Liver (tissue), 9 donors: ENCODE results near the gene APBB1IP. TPM values are rescaled to one million over a fixed set of nuclear protein-coding genes. Genes with fewer than 3 reads are reported as not detected.

Experiments
- DNase-seq: peaks from one replicate; pipeline ENCODE4 v3.0.0-alpha.2; 2017; ENCODE audit warnings: low spot score
- H3K27ac ChIP-seq, 2 donors: one replicate each; pipeline ENCODE4 v1.7.0; 2013; ENCODE audit warnings: inconsistent platforms in 2 of 2, low read length in 2 of 2, control low read depth in 1 of 2, low read depth in 1 of 2, mild to moderate bottlenecking in 1 of 2
- H3K27me3 ChIP-seq, 4 donors: one replicate each; pipeline versions ENCODE4 v1.6.1 to v1.7.0; 2013; ENCODE audit warnings: low read length in 3 of 4, inconsistent platforms in 1 of 4, mild to moderate bottlenecking in 1 of 4, moderate library complexity in 1 of 4; ENCODE audit not compliant: control insufficient read depth in 4 of 4, insufficient read depth in 4 of 4
- H3K36me3 ChIP-seq, 4 donors: one replicate each; pipeline versions ENCODE4 v1.6.1 to v1.7.0; 2013; ENCODE audit warnings: low read length in 3 of 4, mild to moderate bottlenecking in 3 of 4, low read depth in 1 of 4, moderate library complexity in 1 of 4; ENCODE audit not compliant: control insufficient read depth in 4 of 4, insufficient read depth in 3 of 4
- H3K4me1 ChIP-seq, 4 donors: one replicate each; pipeline versions ENCODE4 v1.6.1 to v1.7.0; 2013; ENCODE audit warnings: low read length in 3 of 4, mild to moderate bottlenecking in 3 of 4, moderate library complexity in 1 of 4; ENCODE audit not compliant: control insufficient read depth in 4 of 4, insufficient read depth in 4 of 4
- H3K4me3 ChIP-seq, 3 donors: one replicate each; pipeline versions ENCODE4 v1.6.1 to v1.7.0; 2013; ENCODE audit warnings: low read length in 3 of 3, control low read depth in 1 of 3, low read depth in 1 of 3, mild to moderate bottlenecking in 1 of 3
- H3K9ac ChIP-seq, 2 donors: one replicate each; pipeline ENCODE4 v1.7.0; 2013; ENCODE audit warnings: low read length in 2 of 2, mild to moderate bottlenecking in 2 of 2, moderate library complexity in 2 of 2, control low read depth in 1 of 2, low read depth in 1 of 2
- H3K9me3 ChIP-seq, 4 donors: one replicate each; pipeline versions ENCODE4 v1.6.1 to v1.7.0; 2013; ENCODE audit warnings: low read length in 3 of 4; ENCODE audit not compliant: control insufficient read depth in 4 of 4
- ATF3 ChIP-seq: IDR thresholded peaks from 2 replicates; pipeline ENCODE4 v1.6.1; 2016; ENCODE audit warnings: antibody characterized with exemption
- EGR1 ChIP-seq, 2 donors: IDR thresholded peaks; 2 replicates each; pipeline ENCODE4 v1.6.1; 2016 to 2018; ENCODE audit warnings: antibody characterized with exemption in 2 of 2, low read depth in 2 of 2
- FOXA1 ChIP-seq: IDR thresholded peaks from 2 replicates; pipeline ENCODE4 v1.6.1; 2016; ENCODE audit warnings: antibody characterized with exemption
- FOXA2 ChIP-seq: IDR thresholded peaks from 2 replicates; pipeline ENCODE4 v1.6.1; 2016; ENCODE audit warnings: antibody characterized with exemption
- HNF4A ChIP-seq, 2 donors: conservative IDR thresholded peaks; 2 replicates each; pipeline ENCODE4 v1.6.1; 2016; ENCODE audit warnings: antibody characterized with exemption in 2 of 2, mild to moderate bottlenecking in 2 of 2
- HNF4G ChIP-seq: IDR thresholded peaks from 2 replicates; pipeline ENCODE4 v1.6.1; 2016; ENCODE audit warnings: antibody characterized with exemption
- JUND ChIP-seq, 2 donors: IDR thresholded peaks; 2 replicates each; pipeline ENCODE4 v1.6.1; 2016; ENCODE audit warnings: antibody characterized with exemption in 2 of 2
- MAX ChIP-seq: IDR thresholded peaks from 2 replicates; pipeline ENCODE4 v1.6.1; 2016; ENCODE audit warnings: antibody characterized with exemption
- NR2F2 ChIP-seq: IDR thresholded peaks from 2 replicates; pipeline ENCODE4 v1.6.1; 2016; ENCODE audit warnings: antibody characterized with exemption
- RAD21 ChIP-seq, 2 donors: IDR thresholded peaks; 2 replicates each; pipeline ENCODE4 v1.6.1; 2016; ENCODE audit warnings: antibody characterized with exemption in 2 of 2, mild to moderate bottlenecking in 2 of 2
- RXRA ChIP-seq, 2 donors: IDR thresholded peaks; 2 replicates each; pipeline ENCODE4 v1.6.1; 2017 to 2018; ENCODE audit warnings: antibody characterized with exemption in 2 of 2, mild to moderate bottlenecking in 1 of 2
- SP1 ChIP-seq: IDR thresholded peaks from 2 replicates; pipeline ENCODE4 v1.6.1; 2018; ENCODE audit warnings: antibody characterized with exemption, mild to moderate bottlenecking
- TAF1 ChIP-seq: conservative IDR thresholded peaks from 2 replicates; pipeline ENCODE4 v1.6.1; 2016; ENCODE audit warnings: antibody characterized with exemption, mild to moderate bottlenecking
- YY1 ChIP-seq: IDR thresholded peaks from 2 replicates; pipeline ENCODE4 v1.6.1; 2016; ENCODE audit warnings: antibody characterized with exemption, mild to moderate bottlenecking
- ZBTB33 ChIP-seq: IDR thresholded peaks from 2 replicates; pipeline ENCODE4 v1.6.1; 2016; ENCODE audit warnings: antibody characterized with exemption
- WGBS: extraction: QIAGEN DNeasy Blood & Tissue Kit; methylation state at CpG from one replicate; pipeline ENCODE4 v1.1.7; 2013; 5-methylcytosine and 5-hydroxymethylcytosine counted together
- polyA plus RNA-seq, 2 donors: library from polyadenylated mRNA; stranded (reverse) in 1 of 2; unstranded in 1 of 2; fragments of 200-250 nt in 1 of 2; fragments of >200 nt in 1 of 2; fragmentation: Nextera tagmentation in 1 of 2; extraction: Ambion mirVana in 1 of 2; gene quantifications; one replicate each; pipeline versions ENCODE4 v1.2.1 to v1.2.3, GENCODE V29; 2013 to 2015
- total RNA-seq, 2 donors: library from RNA; depleted of rRNA; stranded (reverse); fragments of >200 nt; gene quantifications; one replicate each; pipeline ENCODE4 v1.2.3, GENCODE V29; 2014
- TF ChIP-seq, protein P1 (sequence below): fragments of 150-350 bp; IDR thresholded peaks from 2 replicates; pipeline ENCODE4 v1.5.1; 2017; ENCODE audit warnings: improper control_type of control experiment, low read depth, low read length; ENCODE audit not compliant: missing input control
- TF ChIP-seq, protein P2 (sequence below): IDR thresholded peaks from 2 replicates; pipeline ENCODE4 v1.6.1; 2016; ENCODE audit warnings: antibody characterized with exemption, mild to moderate bottlenecking
- donor health status: healthy.
- donor health status: healthy.
- donor health status: healthy.
- donor health status: healthy.
- donor health status: healthy.

Gene APBB1IP
- total and polyA plus RNA-seq, 4 donors, result 9.3 to 28.4 (median 12.8) TPM

- H3K4me1 ChIP-seq, result peaks cover 0 to 9% (median under 1%) of the 10 kb centered on the region in 4 donors
- H3K27ac ChIP-seq, result no peak overlapping the region
- no peak for DNase-seq
- no peak overlapping the region for H3K9ac ChIP-seq
- 70% methylated on average over 2 of the region's 2 CpGs for WGBS
- peaks cover 0 to 5% (median 0%) of the 10 kb centered on the region in 4 donors for H3K9me3 ChIP-seq
- no peak overlapping the region for H3K4me3 ChIP-seq
- TF ChIP-seq ZBTB33 (no peak), SP1 (no peak), HNF4G (no peak), EGR1 (IDR thresholded peaks at IDR 0.05; ENCODE audit: low read depth in 2 of 2) (no peak), RAD21 (IDR thresholded peaks at IDR 0.05) (no peak), NR2F2 (no peak), ATF3 (no peak), FOXA1 (no peak), YY1 (no peak)
- TF ChIP-seq, protein P1, sequence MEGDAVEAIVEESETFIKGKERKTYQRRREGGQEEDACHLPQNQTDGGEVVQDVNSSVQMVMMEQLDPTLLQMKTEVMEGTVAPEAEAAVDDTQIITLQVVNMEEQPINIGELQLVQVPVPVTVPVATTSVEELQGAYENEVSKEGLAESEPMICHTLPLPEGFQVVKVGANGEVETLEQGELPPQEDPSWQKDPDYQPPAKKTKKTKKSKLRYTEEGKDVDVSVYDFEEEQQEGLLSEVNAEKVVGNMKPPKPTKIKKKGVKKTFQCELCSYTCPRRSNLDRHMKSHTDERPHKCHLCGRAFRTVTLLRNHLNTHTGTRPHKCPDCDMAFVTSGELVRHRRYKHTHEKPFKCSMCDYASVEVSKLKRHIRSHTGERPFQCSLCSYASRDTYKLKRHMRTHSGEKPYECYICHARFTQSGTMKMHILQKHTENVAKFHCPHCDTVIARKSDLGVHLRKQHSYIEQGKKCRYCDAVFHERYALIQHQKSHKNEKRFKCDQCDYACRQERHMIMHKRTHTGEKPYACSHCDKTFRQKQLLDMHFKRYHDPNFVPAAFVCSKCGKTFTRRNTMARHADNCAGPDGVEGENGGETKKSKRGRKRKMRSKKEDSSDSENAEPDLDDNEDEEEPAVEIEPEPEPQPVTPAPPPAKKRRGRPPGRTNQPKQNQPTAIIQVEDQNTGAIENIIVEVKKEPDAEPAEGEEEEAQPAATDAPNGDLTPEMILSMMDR, result no peak
- TF ChIP-seq, protein P2, sequence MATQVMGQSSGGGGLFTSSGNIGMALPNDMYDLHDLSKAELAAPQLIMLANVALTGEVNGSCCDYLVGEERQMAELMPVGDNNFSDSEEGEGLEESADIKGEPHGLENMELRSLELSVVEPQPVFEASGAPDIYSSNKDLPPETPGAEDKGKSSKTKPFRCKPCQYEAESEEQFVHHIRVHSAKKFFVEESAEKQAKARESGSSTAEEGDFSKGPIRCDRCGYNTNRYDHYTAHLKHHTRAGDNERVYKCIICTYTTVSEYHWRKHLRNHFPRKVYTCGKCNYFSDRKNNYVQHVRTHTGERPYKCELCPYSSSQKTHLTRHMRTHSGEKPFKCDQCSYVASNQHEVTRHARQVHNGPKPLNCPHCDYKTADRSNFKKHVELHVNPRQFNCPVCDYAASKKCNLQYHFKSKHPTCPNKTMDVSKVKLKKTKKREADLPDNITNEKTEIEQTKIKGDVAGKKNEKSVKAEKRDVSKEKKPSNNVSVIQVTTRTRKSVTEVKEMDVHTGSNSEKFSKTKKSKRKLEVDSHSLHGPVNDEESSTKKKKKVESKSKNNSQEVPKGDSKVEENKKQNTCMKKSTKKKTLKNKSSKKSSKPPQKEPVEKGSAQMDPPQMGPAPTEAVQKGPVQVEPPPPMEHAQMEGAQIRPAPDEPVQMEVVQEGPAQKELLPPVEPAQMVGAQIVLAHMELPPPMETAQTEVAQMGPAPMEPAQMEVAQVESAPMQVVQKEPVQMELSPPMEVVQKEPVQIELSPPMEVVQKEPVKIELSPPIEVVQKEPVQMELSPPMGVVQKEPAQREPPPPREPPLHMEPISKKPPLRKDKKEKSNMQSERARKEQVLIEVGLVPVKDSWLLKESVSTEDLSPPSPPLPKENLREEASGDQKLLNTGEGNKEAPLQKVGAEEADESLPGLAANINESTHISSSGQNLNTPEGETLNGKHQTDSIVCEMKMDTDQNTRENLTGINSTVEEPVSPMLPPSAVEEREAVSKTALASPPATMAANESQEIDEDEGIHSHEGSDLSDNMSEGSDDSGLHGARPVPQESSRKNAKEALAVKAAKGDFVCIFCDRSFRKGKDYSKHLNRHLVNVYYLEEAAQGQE, result no peak
- H3K36me3 ChIP-seq, result peaks cover 0 to 4% (median 0%) of the 10 kb centered on the region in 4 donors
- no peaks in the 10 kb centered on the region for H3K27me3 ChIP-seq
These were observed 135.5 kb downstream of the APBB1IP start for GRCh38 chr10:26573674-26574073.

DNA sequence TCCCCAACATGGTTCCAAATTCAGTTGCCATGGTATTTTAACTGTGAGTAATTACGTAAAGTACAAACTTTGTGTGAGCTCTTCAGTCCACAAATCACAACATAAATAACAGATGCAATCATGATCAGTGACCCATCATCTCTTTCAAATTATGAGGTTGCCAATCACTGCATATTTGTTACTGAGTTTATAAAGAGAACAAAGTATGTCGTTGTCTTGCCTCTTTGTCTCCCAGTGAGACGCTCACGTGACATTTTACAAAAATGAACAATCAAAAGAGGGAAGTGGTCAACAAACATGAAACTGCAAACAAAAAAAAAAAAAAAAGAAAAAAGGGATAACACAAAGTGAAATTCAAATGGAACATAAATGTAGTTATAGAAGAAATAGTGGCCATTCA, 136.6 kb downstream of the APBB1IP start:
- no peak overlapping the region for H3K4me3 ChIP-seq
- DNase-seq, result no peak
- 83% methylated on average over 4 of the region's 4 CpGs for WGBS
- peaks cover 0 to 5% (median 0%) of the 10 kb centered on the region in 4 donors for H3K9me3 ChIP-seq
- TF ChIP-seq YY1 (no peak), SP1 (no peak), HNF4A (conservative IDR thresholded peaks at IDR 0.05) (no peak), FOXA1 (no peak), TAF1 (no peak), MAX (no peak), HNF4G (no peak), RAD21 (IDR thresholded peaks at IDR 0.05) (no peak), JUND (IDR thresholded peaks at IDR 0.05) (no peak), ATF3 (no peak), RXRA (IDR thresholded peaks at IDR 0.05) (no peak), EGR1 (IDR thresholded peaks at IDR 0.05; ENCODE audit: low read depth in 2 of 2) (no peak), ZBTB33 (no peak), FOXA2 (no peak), NR2F2 (no peak)
- TF ChIP-seq, protein P1, result no peak
- peaks cover 0 to 4% (median 0%) of the 10 kb centered on the region in 4 donors for H3K36me3 ChIP-seq
- no peaks in the 10 kb centered on the region for H3K27me3 ChIP-seq
- H3K4me1 ChIP-seq, result peaks cover 0 to 9% (median under 1%) of the 10 kb centered on the region in 4 donors
- no peak overlapping the region for H3K27ac ChIP-seq
- H3K9ac ChIP-seq, result no peak overlapping the region
